ENCODE data around the gene MICOS13.
A peak's percentile ranks its signal among the peaks of the same experiment; 100 is the strongest.
"Not testable (repeated sequence)": the region's sequence is repeated elsewhere in the genome, so short reads cannot be mapped to it uniquely, and the experiment has no call there.

The MICOS13 gene

GRCh38 chr19:5698635-5699422, 18.5 kb upstream of the MICOS13 start:
- FAIRE-seq: no peak

GRCh38 chr19:5697890-5698634, 17.7 kb upstream of the MICOS13 start:
- peak; percentile 17 for FAIRE-seq

- no peak for FAIRE-seq
These were observed 16.9 kb upstream of the MICOS13 start for GRCh38 chr19:5697022-5697889.

GRCh38 chr19:5696196-5697021, 16.1 kb upstream of the MICOS13 start:
- no peak for FAIRE-seq

GRCh38 chr19:5695649-5696195, 15.4 kb upstream of the MICOS13 start:
- FAIRE-seq: no peak

GRCh38 chr19:5694956-5695648, 14.8 kb upstream of the MICOS13 start:
- no peak for FAIRE-seq

- FAIRE-seq: no peak
These were observed 14.0 kb upstream of the MICOS13 start for GRCh38 chr19:5694167-5694955.

GRCh38 chr19:5693195-5694166, 13.2 kb upstream of the MICOS13 start:
- no peak for FAIRE-seq

GRCh38 chr19:5692723-5693194, 12.4 kb upstream of the MICOS13 start:
- peak; percentile 87 for FAIRE-seq

- FAIRE-seq: no peak
These were observed 11.8 kb upstream of the MICOS13 start for GRCh38 chr19:5691822-5692722.

- FAIRE-seq: no peak
These were observed 10.9 kb upstream of the MICOS13 start for GRCh38 chr19:5690955-5691821.

GRCh38 chr19:5690125-5690954, 10.0 kb upstream of the MICOS13 start, which contains the start of gene RPL36:
RPL36 (plus strand) TSS chr19:5690295; CDS start chr19:5690508, 213 bp downstream.
- peak; percentile 65 for FAIRE-seq

GRCh38 chr19:5688262-5688881, 8.1 kb upstream of the MICOS13 start:
- not testable (repeated sequence) for FAIRE-seq

GRCh38 chr19:5687360-5688198, 7.3 kb upstream of the MICOS13 start:
- FAIRE-seq: no peak
